ENCODE data around the gene SCFD2.

GRCh38 chr4:52919461-52919860 lies 446.4 kb downstream of the SCFD2 start:
- no peak for TF ChIP-seq POLR2A (IDR thresholded peaks at IDR 0.05; ENCODE audit: low read length)
- no peak for TF ChIP-seq BHLHE40 (IDR thresholded peaks at IDR 0.05; ENCODE audit: low read depth, low read length)
